ENCODE data around the gene ZNF138.

- TF ChIP-seq CTCF (IDR thresholded peaks at IDR 0.05 in 8 of 11, conservative IDR thresholded peaks at IDR 0.05 in 3 of 11) (no peak), POLR2AphosphoS5 (IDR thresholded peaks at IDR 0.05) (no peak)
These were observed 6.9 kb upstream of the ZNF138 start for GRCh38 chr7:64787295-64787694.

Data from spleen (tissue), 7 donors.